Measurements from ENCODE around the gene FREM1.

- TF ChIP-seq ZNF274 (IDR thresholded peaks at IDR 0.05; ENCODE audit: low read depth, low read length) = no peak
- TF ChIP-seq SUZ12 (IDR thresholded peaks at IDR 0.05; ENCODE audit: extremely low read depth, insufficient read depth, insufficient read length) = no peak
- TF ChIP-seq YY1 (IDR thresholded peaks at IDR 0.05; ENCODE audit: insufficient read depth, insufficient read length) = no peak
Observed at GRCh38 chr9:14870090-14870489, 40.1 kb downstream of the FREM1 start.

Data from NT2/D1 (cell line).